DND-41 (cell line): ENCODE data around the gene ZMIZ1.

Experiments
- ATAC-seq: fragments of 200-7000 bp; cut with Tn5 transposase; 3 replicates; pipeline ENCODE4 v1.9.1; 2021; ENCODE audit warnings: low read depth; ENCODE audit not compliant: insufficient read depth
- DNase-seq: peaks from one replicate; pipeline ENCODE4 v3.0.0-alpha.2; 2020
- H2AFZ ChIP-seq: 2 replicates; pipeline ENCODE4 v1.6.0; 2012; ENCODE audit warnings: low read depth, low read length
- H3K27ac ChIP-seq: 2 replicates; pipeline ENCODE4 v1.5.1; 2012; ENCODE audit warnings: low read length, inconsistent platforms
- H3K27me3 ChIP-seq: fragments of 200-600 bp; sonication (generic); 2 replicates; pipeline ENCODE4 v1.6.0; 2012; ENCODE audit warnings: low read length, mild to moderate bottlenecking, inconsistent platforms; ENCODE audit not compliant: insufficient read depth, poor library complexity
- H3K36me3 ChIP-seq: 2 replicates; pipeline ENCODE4 v1.5.1; 2012; ENCODE audit warnings: low read length, inconsistent platforms; ENCODE audit not compliant: insufficient read depth
- H3K4me1 ChIP-seq: 2 replicates; pipeline ENCODE4 v1.5.1; 2012; ENCODE audit warnings: mild to moderate bottlenecking, low read length; ENCODE audit not compliant: insufficient read depth
- H3K4me2 ChIP-seq: 2 replicates; pipeline ENCODE4 v1.6.0; 2012; ENCODE audit warnings: mild to moderate bottlenecking, moderate library complexity, low read length, inconsistent platforms; ENCODE audit not compliant: insufficient read depth
- H3K4me3 ChIP-seq, 2 experiments: fragments of 200-600 bp in 1 of 2; shearing (Covaris generic) in 1 of 2; 2 replicates each; pipeline ENCODE4 v1.5.1; 2012 to 2016; ENCODE audit warnings: inconsistent platforms in 2 of 2, low read length in 2 of 2, mild to moderate bottlenecking in 2 of 2, low read depth in 1 of 2, moderate library complexity in 1 of 2
- H3K79me2 ChIP-seq: 2 replicates; pipeline ENCODE4 v1.6.0; 2012; ENCODE audit warnings: low read length, inconsistent platforms; ENCODE audit not compliant: insufficient read depth
- H3K9ac ChIP-seq: 2 replicates; pipeline ENCODE4 v1.6.0; 2012; ENCODE audit warnings: low read depth, mild to moderate bottlenecking, inconsistent platforms, low read length, moderate library complexity
- H3K9me3 ChIP-seq: 2 replicates; pipeline ENCODE4 v1.5.1; 2012; ENCODE audit warnings: low read length, moderate library complexity, mild to moderate bottlenecking, inconsistent platforms; ENCODE audit not compliant: insufficient read depth, severe bottlenecking
- H4K20me1 ChIP-seq: 2 replicates; pipeline ENCODE4 v1.6.0; 2012; ENCODE audit warnings: low read length; ENCODE audit not compliant: insufficient read depth
- EZH2 ChIP-seq: IDR thresholded peaks from 3 replicates; pipeline ENCODE4 v1.6.1; 2012; ENCODE audit warnings: borderline replicate concordance, low read depth, mild to moderate bottlenecking, moderate library complexity, low read length, inconsistent platforms; ENCODE audit not compliant: severe bottlenecking
- TF ChIP-seq, protein P1 (sequence below): IDR thresholded peaks from 2 replicates; pipeline ENCODE4 v1.5.1; 2012; ENCODE audit warnings: borderline replicate concordance, low read length, moderate library complexity, mild to moderate bottlenecking; ENCODE audit not compliant: poor library complexity, severe bottlenecking; ENCODE audit errors: extremely low read depth

ZMIZ1 gene

DNA sequence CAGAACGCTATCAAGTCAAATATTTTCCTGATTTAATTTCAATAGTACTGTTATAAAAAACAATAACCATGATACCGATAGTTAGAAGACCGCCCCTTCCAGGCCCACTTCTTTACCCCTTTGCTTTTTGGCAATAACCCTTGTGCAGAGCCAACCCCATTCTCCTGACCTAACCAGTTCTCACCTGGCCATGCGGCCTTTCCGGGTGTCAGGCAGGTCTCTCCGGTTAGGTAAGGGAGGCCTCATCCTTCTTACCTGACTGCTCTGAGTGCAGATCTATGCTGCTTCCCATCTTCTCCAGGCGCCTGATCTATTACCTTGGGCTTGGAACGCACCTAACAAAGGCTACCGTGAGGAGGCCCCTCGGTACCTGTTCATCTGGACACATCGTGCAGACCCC is 26.6 kb downstream of the ZMIZ1 start:
- Histone ChIP-seq H3K79me2 (peaks cover 97% of the 10 kb centered on the region), H3K4me1 (peaks cover 5% of the 10 kb centered on the region), H3K36me3 (0 out of 2 replicates have a peak, but pooled peaks cover 4% of the 10 kb centered on the region), H3K27me3 (no peaks in the 10 kb centered on the region), H3K27ac (no peak overlapping the region), H3K9ac (no peak overlapping the region), H2AFZ (no peak overlapping the region), H3K9me3 (no peaks in the 10 kb centered on the region), H3K4me2 (no peak overlapping the region), H3K4me3 (no peak overlapping the region), H4K20me1 (peaks cover 93% of the 10 kb centered on the region)
- TF ChIP-seq EZH2: no peak
- TF ChIP-seq, protein P1, sequence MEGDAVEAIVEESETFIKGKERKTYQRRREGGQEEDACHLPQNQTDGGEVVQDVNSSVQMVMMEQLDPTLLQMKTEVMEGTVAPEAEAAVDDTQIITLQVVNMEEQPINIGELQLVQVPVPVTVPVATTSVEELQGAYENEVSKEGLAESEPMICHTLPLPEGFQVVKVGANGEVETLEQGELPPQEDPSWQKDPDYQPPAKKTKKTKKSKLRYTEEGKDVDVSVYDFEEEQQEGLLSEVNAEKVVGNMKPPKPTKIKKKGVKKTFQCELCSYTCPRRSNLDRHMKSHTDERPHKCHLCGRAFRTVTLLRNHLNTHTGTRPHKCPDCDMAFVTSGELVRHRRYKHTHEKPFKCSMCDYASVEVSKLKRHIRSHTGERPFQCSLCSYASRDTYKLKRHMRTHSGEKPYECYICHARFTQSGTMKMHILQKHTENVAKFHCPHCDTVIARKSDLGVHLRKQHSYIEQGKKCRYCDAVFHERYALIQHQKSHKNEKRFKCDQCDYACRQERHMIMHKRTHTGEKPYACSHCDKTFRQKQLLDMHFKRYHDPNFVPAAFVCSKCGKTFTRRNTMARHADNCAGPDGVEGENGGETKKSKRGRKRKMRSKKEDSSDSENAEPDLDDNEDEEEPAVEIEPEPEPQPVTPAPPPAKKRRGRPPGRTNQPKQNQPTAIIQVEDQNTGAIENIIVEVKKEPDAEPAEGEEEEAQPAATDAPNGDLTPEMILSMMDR: no peak
- no peak for DNase-seq
- ATAC-seq: no peak

- no peak overlapping the region for H3K4me3 ChIP-seq
- H4K20me1 ChIP-seq: peaks cover 93% of the 10 kb centered on the region
- no peak overlapping the region for H2AFZ ChIP-seq
- H3K27me3 ChIP-seq: no peaks in the 10 kb centered on the region
- DNase-seq (no peak), ATAC-seq (no peak)
- TF ChIP-seq EZH2: no peak
- TF ChIP-seq, protein P1: no peak
- no peak overlapping the region for H3K9ac ChIP-seq
- H3K27ac ChIP-seq: no peak overlapping the region
- H3K79me2 ChIP-seq: peaks cover 97% of the 10 kb centered on the region
- H3K4me1 ChIP-seq: peaks cover 17% of the 10 kb centered on the region
- H3K9me3 ChIP-seq: no peaks in the 10 kb centered on the region
- no peaks in the 10 kb centered on the region for H3K36me3 ChIP-seq
- no peak overlapping the region for H3K4me2 ChIP-seq
Measured at GRCh38 chr10:79096514-79096913, 27.7 kb downstream of the ZMIZ1 start.

DNA sequence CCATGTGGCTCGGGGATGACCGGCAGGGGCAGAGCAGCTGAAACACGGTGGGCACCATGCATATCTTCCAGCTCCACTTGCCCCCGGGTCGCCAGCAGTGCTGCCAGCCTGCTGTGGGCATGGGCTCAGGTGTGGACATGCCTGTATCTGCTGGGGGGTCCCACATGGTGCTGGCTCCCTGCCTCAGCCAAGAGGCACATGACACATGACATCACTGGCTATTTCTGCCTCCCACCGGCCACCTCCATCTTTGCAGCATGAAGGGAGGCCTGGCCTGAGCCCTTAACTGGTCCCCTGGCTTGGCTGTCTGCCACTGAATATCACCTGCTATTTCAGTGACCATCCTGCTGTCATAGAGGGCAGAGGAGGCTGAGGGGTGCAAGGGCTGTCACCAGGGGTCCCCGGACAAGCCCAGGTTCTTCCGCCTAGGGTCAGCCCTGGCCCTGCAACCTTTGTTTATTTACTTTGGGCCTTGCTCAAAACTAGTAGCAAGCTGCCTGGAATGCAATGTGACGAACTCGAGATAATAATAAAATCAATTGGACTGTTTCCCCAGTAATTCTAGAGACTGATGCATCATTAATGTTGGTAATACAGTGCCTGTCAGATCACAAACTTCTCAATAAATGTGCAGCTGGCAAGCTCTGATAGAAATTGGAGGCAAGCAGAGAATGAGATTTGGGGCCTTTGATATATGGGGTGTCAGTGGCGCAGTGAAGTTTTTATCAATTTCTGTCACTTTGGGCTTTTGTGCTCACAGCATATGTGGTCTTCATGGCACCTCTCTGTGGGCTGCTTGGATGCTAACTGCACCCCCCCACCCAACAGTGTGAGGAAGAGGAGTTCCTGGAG is 28.5 kb downstream of the ZMIZ1 start:
- H3K36me3 ChIP-seq: no peaks in the 10 kb centered on the region
- DNase-seq: no peak
- H3K9ac ChIP-seq: no peak overlapping the region
- H2AFZ ChIP-seq: no peak overlapping the region
- TF ChIP-seq, protein P1: no peak
- no peak for TF ChIP-seq EZH2
- no peak overlapping the region for H3K4me3 ChIP-seq
- H3K4me2 ChIP-seq: no peak overlapping the region
- peaks cover 97% of the 10 kb centered on the region for H3K79me2 ChIP-seq
- peaks cover 24% of the 10 kb centered on the region for H3K4me1 ChIP-seq
- H3K27me3 ChIP-seq: no peaks in the 10 kb centered on the region
- H3K27ac ChIP-seq: no peak overlapping the region
- no peaks in the 10 kb centered on the region for H3K9me3 ChIP-seq
- peaks cover 93% of the 10 kb centered on the region for H4K20me1 ChIP-seq
- no peak for ATAC-seq
